ENCODE measurements around the gene STARD10. TPM values are rescaled to one million over a fixed set of nuclear protein-coding genes. Genes with fewer than 3 reads are reported as not detected.
A peak's percentile ranks its signal among the peaks of the same experiment; 100 is the strongest.

Gene STARD10
- total RNA-seq, 1 donor from 2014 or later, result 170 TPM

GRCh38 chr11:72818971-72819370, 25.1 kb upstream of the STARD10 start:
- Mint-ChIP-seq H3K4me3 (peak overlapping the region; percentile 49), H3K36me3 (peaks cover 5% of the 10 kb centered on the region), H3K9me3 (no peaks in the 10 kb centered on the region), H3K4me1 (ENCODE audit: unreplicated experiment) (peaks cover 4% of the 10 kb centered on the region), H3K27me3 (no peaks in the 10 kb centered on the region), H3K27ac (no peak overlapping the region)
- no peak for TF ChIP-seq CTCF (conservative IDR thresholded peaks at IDR 0.05)
- no peak for DNase-seq (ENCODE audit: extremely low spot score, unreplicated experiment)

GRCh38 chr11:72817966-72818365, 24.1 kb upstream of the STARD10 start:
- no peak for TF ChIP-seq CTCF (conservative IDR thresholded peaks at IDR 0.05)
- no peaks in the 10 kb centered on the region for H3K9me3 Mint-ChIP-seq

GRCh38 chr11:72816404-72816990, 22.6 kb upstream of the STARD10 start:
- no peak for TF ChIP-seq CTCF (conservative IDR thresholded peaks at IDR 0.05)
- no peak overlapping the region for H3K27ac Mint-ChIP-seq
- H3K36me3 Mint-ChIP-seq, result peaks cover 5% of the 10 kb centered on the region
- H3K4me3 Mint-ChIP-seq, result peak overlapping the region; percentile 31
- H3K4me1 Mint-ChIP-seq (ENCODE audit: unreplicated experiment), result peaks cover 18% of the 10 kb centered on the region
- no peak for DNase-seq (ENCODE audit: extremely low spot score, unreplicated experiment)
- H3K9me3 Mint-ChIP-seq, result no peaks in the 10 kb centered on the region
- no peaks in the 10 kb centered on the region for H3K27me3 Mint-ChIP-seq

More at GRCh38 chr11:72817966-72818365, 24.1 kb upstream of the STARD10 start:
- Mint-ChIP-seq H3K4me1 (ENCODE audit: unreplicated experiment) (peaks cover 13% of the 10 kb centered on the region), H3K4me3 (peak overlapping the region; percentile 49), H3K27me3 (no peaks in the 10 kb centered on the region), H3K27ac (no peak overlapping the region), H3K36me3 (peaks cover 5% of the 10 kb centered on the region)
- DNase-seq (ENCODE audit: extremely low spot score, unreplicated experiment), result no peak

DNA sequence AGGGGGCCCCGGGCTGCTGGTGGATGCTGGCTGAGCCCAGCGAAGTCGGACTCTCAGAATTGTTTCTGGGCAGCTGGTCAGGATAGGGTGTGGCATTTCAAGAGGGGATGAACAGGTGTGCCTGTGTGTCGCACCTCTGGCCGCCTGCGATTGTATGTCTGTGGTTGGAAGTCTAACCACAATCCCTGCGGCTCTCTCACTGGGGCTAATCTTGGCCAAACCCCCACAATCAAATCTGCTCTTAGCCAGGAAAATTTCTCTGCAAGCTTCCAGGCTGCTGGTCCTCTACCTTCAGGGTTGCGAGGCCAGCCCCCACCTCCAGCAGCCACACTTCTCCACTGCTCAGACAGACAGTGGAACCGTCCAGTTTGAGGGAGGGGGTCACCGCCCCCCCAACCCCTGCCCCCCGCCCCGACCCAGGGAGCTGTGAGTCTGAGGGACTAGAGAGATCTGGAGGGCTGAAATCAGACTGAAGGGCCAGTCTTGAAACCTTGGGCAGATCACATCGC, 21.3 kb upstream of the STARD10 start:
- TF ChIP-seq CTCF (conservative IDR thresholded peaks at IDR 0.05), result no peak
- Mint-ChIP-seq H3K27ac (peak overlapping the region; percentile 95), H3K36me3 (peaks cover 10% of the 10 kb centered on the region), H3K4me3 (peak overlapping the region; percentile 97), H3K27me3 (no peaks in the 10 kb centered on the region), H3K4me1 (ENCODE audit: unreplicated experiment) (peaks cover 15% of the 10 kb centered on the region), H3K9me3 (no peaks in the 10 kb centered on the region)
- no peak for DNase-seq (ENCODE audit: extremely low spot score, unreplicated experiment)

DNA sequence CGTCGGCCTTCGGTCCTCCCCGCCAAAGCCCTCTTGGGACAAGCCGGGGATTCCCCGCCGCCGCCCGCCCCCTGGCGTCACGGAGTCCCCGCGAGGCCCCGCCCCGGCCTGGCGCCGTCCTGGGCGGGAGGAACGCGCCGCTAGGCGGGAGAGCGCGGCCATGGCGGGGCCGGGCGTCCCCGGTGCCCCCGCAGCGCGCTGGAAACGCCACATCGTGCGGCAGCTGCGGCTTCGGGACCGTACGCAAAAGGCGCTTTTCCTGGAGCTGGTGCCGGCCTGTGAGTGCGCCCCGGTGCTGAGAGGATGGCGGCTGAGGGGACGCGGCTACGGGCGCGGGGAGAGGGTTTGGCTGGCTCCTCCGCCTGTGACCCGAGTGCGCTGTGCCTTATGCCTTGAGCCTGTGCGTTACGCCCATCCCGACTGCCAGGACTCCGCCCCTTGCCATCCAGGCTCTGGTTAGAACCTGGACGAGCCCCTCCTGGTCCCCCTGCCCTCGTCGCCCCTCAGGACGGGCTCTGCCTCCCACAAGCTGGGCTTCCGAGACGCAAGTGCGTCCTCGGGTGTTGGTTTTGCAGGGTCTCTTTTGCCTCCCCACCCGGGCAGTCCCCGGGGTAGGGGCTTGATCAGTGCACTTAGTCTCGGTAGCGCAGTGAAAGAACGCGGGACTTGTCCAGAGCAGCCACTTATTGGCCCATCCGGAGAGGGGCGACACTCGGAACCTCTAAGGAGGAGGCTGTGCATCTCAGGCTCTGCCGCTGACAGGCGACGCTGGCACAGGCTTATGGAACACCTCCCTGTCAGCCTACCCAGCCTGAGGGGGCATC, 20.7 kb upstream of the STARD10 start, which contains the start of gene ATG16L2:
Gene ATG16L2, plus strand, starts transcription at position 126 of the 824 bp plus-strand sequence. Its CDS starts 35 bp downstream, at position 161.
- Mint-ChIP-seq H3K36me3 (peaks cover 10% of the 10 kb centered on the region), H3K9me3 (no peaks in the 10 kb centered on the region), H3K27me3 (no peaks in the 10 kb centered on the region), H3K4me3 (peak within 1 kb of the TSS; percentile 97), H3K4me1 (ENCODE audit: unreplicated experiment) (peaks cover 15% of the 10 kb centered on the region), H3K27ac (peak within 1 kb of the TSS; percentile 95)
- DNase-seq (ENCODE audit: extremely low spot score, unreplicated experiment), result peak; percentile 92
- TF ChIP-seq CTCF (conservative IDR thresholded peaks at IDR 0.05), result peak; percentile 49
